GM12801 (cell line): Measurements from ENCODE around the gene RBM38.

Experiments
- CTCF ChIP-seq: IDR thresholded peaks from one replicate; pipeline ENCODE4 v1.5.1; 2011; ENCODE audit warnings: control low read depth; ENCODE audit not compliant: insufficient read length; ENCODE audit errors: extremely low read depth

The RBM38 gene

GRCh38 chr20:57450931-57451330 is 59.7 kb downstream of the RBM38 start:
- no peak for TF ChIP-seq CTCF

GRCh38 chr20:57451431-57451794 is 60.2 kb downstream of the RBM38 start:
- no peak for TF ChIP-seq CTCF

- TF ChIP-seq CTCF, result no peak
Observed at GRCh38 chr20:57451795-57452661, 60.8 kb downstream of the RBM38 start.

- no peak for TF ChIP-seq CTCF
Observed at GRCh38 chr20:57455386-57455785, 64.2 kb downstream of the RBM38 start.

- no peak for TF ChIP-seq CTCF
Observed at GRCh38 chr20:57456116-57456515, 64.9 kb downstream of the RBM38 start.

- no peak for TF ChIP-seq CTCF
Observed at GRCh38 chr20:57457243-57458095, 66.3 kb downstream of the RBM38 start.

GRCh38 chr20:57458400-57459160 is 67.4 kb downstream of the RBM38 start:
- no peak for TF ChIP-seq CTCF
